Upper lobe of left lung (tissue), 6 donors: ENCODE data around the gene CENPW. TPM values are rescaled to one million over a fixed set of nuclear protein-coding genes. Genes with fewer than 3 reads are reported as not detected.

Experiments
- ATAC-seq, 2 donors: fragments of 200-7000 bp; cut with Tn5 transposase; one replicate each; pipeline ENCODE4 v1.9.1; 2022; ENCODE audit warnings: mild to moderate bottlenecking in 2 of 2, moderate library complexity in 2 of 2; ENCODE audit not compliant: low FRiP score in 2 of 2
- DNase-seq, 2 donors: peaks; one replicate each; pipeline ENCODE4 v3.0.0-alpha.2; 2019 to 2020
- H3K27ac ChIP-seq, 4 donors: fragments of 200-600 bp; sonication (generic); one replicate each; pipeline ENCODE4 v1.5.1; 2016 to 2019
- H3K27me3 ChIP-seq, 4 donors: fragments of 200-600 bp; sonication (generic); one replicate each; pipeline ENCODE4 v1.5.1; 2017 to 2019
- H3K36me3 ChIP-seq, 4 donors: fragments of 200-600 bp; sonication (generic); one replicate each; pipeline ENCODE4 v1.5.1; 2016 to 2019
- H3K4me1 ChIP-seq, 4 donors: fragments of 200-600 bp; sonication (generic); one replicate each; pipeline ENCODE4 v1.5.1; 2018 to 2019
- H3K4me3 ChIP-seq, 4 donors: fragments of 200-600 bp; sonication (generic); one replicate each; pipeline ENCODE4 v1.5.1; 2017 to 2019; ENCODE audit warnings: mild to moderate bottlenecking in 2 of 4, moderate library complexity in 1 of 4
- H3K9me3 ChIP-seq, 4 donors: fragments of 200-600 bp; sonication (generic); one replicate each; pipeline ENCODE4 v1.5.1; 2018 to 2019
- CTCF ChIP-seq, 6 experiments: fragments of 450-650 bp in 4 of 6; fragments of 200-600 bp in 2 of 6; sonication (generic) in 2 of 6; IDR thresholded peaks; one replicate each; pipeline ENCODE4 v1.5.1; 2016 to 2019; ENCODE audit warnings: antibody characterized with exemption in 6 of 6
- EP300 ChIP-seq, 4 donors: sonication (generic); formaldehyde crosslinking; IDR thresholded peaks; one replicate each; pipeline ENCODE4 v1.5.1; 2017; ENCODE audit warnings: antibody characterized with exemption in 4 of 4, control low read depth in 2 of 4
- POLR2A ChIP-seq, 4 donors: fragments of 450-650 bp; IDR thresholded peaks; one replicate each; pipeline ENCODE4 v1.5.1; 2016 to 2017; ENCODE audit warnings: antibody characterized with exemption in 4 of 4, mild to moderate bottlenecking in 2 of 4
- POLR2AphosphoS5 ChIP-seq, 2 donors: sonication (generic); formaldehyde crosslinking; IDR thresholded peaks; one replicate each; pipeline ENCODE4 v1.5.1; 2017; ENCODE audit warnings: antibody characterized with exemption in 2 of 2
- WGBS, 2 donors: methylation state at CpG; one replicate each; pipeline ENCODE4 v1.1.5; 2017 to 2018; 5-methylcytosine and 5-hydroxymethylcytosine counted together
- total RNA-seq, 6 donors: library from RNA; depleted of rRNA in 4 of 6; stranded (reverse); fragments of >200 nt in 4 of 6; gene quantifications; one replicate each; pipeline versions ENCODE4 v1.1.0 to v1.2.1, GENCODE V29; 2016 to 2021
- donor health status: DM: no; HTN: no; CAD: no; lungs with moderate emphysema.
- donor health status: DM: no; HTN: yes; CAD: no; lungs with severe emphysema.

CENPW gene
- total RNA-seq, 6 donors from 2014 or later = 0.76 to 7.8 (median 5.0) TPM; not detected in 2

GRCh38 chr6:126374372-126374771 is 34.5 kb downstream of the CENPW start:
- H3K4me3 ChIP-seq = no peak overlapping the region
- ATAC-seq (no peak), DNase-seq (no peak)
- H3K36me3 ChIP-seq = no peaks in the 10 kb centered on the region
- TF ChIP-seq CTCF (IDR thresholded peaks at IDR 0.05) (no peak), POLR2AphosphoS5 (IDR thresholded peaks at IDR 0.05) (no peak), POLR2A (IDR thresholded peaks at IDR 0.05) (no peak), EP300 (IDR thresholded peaks at IDR 0.05) (no peak)
- no peak overlapping the region for H3K27ac ChIP-seq
- H3K27me3 ChIP-seq = no peaks in the 10 kb centered on the region
- H3K4me1 ChIP-seq = no peaks in the 10 kb centered on the region
- 97 to 100% methylated on average over 1 of the region's 1 CpG for WGBS, 2 donors
- no peaks in the 10 kb centered on the region for H3K9me3 ChIP-seq

GRCh38 chr6:126376682-126377081 is 36.8 kb downstream of the CENPW start:
- no peak for ATAC-seq
- no peak for DNase-seq
- Histone ChIP-seq H3K27me3 (no peaks in the 10 kb centered on the region), H3K36me3 (no peaks in the 10 kb centered on the region), H3K4me3 (no peak overlapping the region), H3K4me1 (no peaks in the 10 kb centered on the region), H3K27ac (no peak overlapping the region), H3K9me3 (no peaks in the 10 kb centered on the region)
- TF ChIP-seq EP300 (IDR thresholded peaks at IDR 0.05) (no peak), CTCF (IDR thresholded peaks at IDR 0.05) (no peak), POLR2A (IDR thresholded peaks at IDR 0.05) (no peak), POLR2AphosphoS5 (IDR thresholded peaks at IDR 0.05) (no peak)
- 91 to 94% methylated on average over 2 of the region's 2 CpGs for WGBS, 2 donors

- ATAC-seq (no peak), DNase-seq (no peak)
- Histone ChIP-seq H3K4me3 (no peak overlapping the region), H3K27ac (no peak overlapping the region), H3K9me3 (no peaks in the 10 kb centered on the region), H3K4me1 (no peaks in the 10 kb centered on the region), H3K27me3 (no peaks in the 10 kb centered on the region), H3K36me3 (no peaks in the 10 kb centered on the region)
- 69 to 87% methylated on average over 2 of the region's 2 CpGs for WGBS, 2 donors
- TF ChIP-seq POLR2AphosphoS5 (IDR thresholded peaks at IDR 0.05) (no peak), POLR2A (IDR thresholded peaks at IDR 0.05) (no peak), CTCF (IDR thresholded peaks at IDR 0.05) (no peak), EP300 (IDR thresholded peaks at IDR 0.05) (no peak)
Measured at GRCh38 chr6:126377594-126378153, 37.8 kb downstream of the CENPW start.

DNA sequence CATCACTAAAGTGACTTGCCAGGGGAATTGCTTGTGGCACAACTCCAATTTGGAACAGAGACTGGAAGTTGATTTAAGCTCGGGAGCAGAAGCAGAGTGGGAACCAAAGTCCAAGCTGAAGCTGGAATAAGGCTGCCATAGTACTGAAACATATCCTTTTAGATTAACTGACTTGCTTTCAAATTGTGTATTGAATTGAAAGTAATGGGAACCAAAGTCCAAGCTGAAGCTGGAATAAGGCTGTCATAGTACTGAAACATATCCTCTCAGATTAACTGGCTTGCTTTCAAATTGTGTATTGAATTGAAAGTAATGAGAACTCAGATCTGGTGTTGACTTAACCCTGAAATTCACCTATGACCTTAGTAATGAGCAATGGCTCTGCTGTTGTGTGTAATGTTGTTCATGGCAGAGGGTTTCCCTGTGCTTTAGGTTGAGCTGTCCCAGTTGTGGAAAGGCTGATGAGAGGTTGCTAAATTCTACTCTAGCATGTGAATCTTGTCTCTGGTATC is 40.2 kb downstream of the CENPW start:
- ATAC-seq (no peak), DNase-seq (no peak)
- WGBS, 2 donors = 60 to 88% methylated on average over 1 of the region's 1 CpG
- TF ChIP-seq POLR2AphosphoS5 (IDR thresholded peaks at IDR 0.05) = no peak
- no peak for TF ChIP-seq POLR2A (IDR thresholded peaks at IDR 0.05)
- no peak for TF ChIP-seq EP300 (IDR thresholded peaks at IDR 0.05)
- TF ChIP-seq CTCF (IDR thresholded peaks at IDR 0.05) = no peak
- H3K9me3 ChIP-seq = peaks cover under 1 to 8% (median 4%) of the 10 kb centered on the region in 4 donors
- H3K27me3 ChIP-seq = no peaks in the 10 kb centered on the region
- H3K36me3 ChIP-seq = no peaks in the 10 kb centered on the region
- H3K4me3 ChIP-seq = no peak overlapping the region
- no peaks in the 10 kb centered on the region for H3K4me1 ChIP-seq
- no peak overlapping the region for H3K27ac ChIP-seq

DNA sequence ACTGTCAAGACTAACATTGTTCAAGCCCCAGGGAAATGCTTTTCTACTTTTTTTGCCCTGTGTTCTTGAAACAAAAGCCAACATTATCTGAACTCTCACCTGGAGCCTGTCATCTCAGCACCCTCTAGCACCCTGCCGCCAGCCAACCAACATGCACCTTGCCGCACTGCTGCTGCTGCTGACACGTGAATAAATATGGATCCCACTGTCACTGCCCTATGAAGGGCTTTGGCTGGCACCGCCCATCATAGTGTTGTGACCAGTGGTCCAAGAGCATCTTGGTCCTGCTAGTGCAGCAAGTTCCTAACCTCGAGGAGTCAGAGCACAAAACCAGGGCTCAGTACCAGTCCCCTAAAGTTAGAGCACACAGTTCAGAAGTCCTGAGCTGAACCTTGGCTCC is 41.6 kb downstream of the CENPW start:
- ATAC-seq = peak in 1 of 2 donors; percentile 15
- H3K4me3 ChIP-seq = no peak overlapping the region
- no peaks in the 10 kb centered on the region for H3K36me3 ChIP-seq
- H3K9me3 ChIP-seq = peaks cover 3 to 8% (median 4%) of the 10 kb centered on the region in 4 donors
- DNase-seq = peak in 1 of 2 donors; percentile 2
- 96 to 100% methylated on average over 4 to 5 of the region's 5 CpGs for WGBS, 2 donors
- H3K27ac ChIP-seq = no peak overlapping the region
- TF ChIP-seq EP300 (IDR thresholded peaks at IDR 0.05) (no peak), POLR2A (IDR thresholded peaks at IDR 0.05) (no peak), CTCF (IDR thresholded peaks at IDR 0.05) (no peak), POLR2AphosphoS5 (IDR thresholded peaks at IDR 0.05) (no peak)
- no peaks in the 10 kb centered on the region for H3K4me1 ChIP-seq
- no peaks in the 10 kb centered on the region for H3K27me3 ChIP-seq
